ENCODE results near the gene SPOCK3. TPM values are rescaled to one million over a fixed set of nuclear protein-coding genes. Genes with fewer than 3 reads are reported as not detected.

SPOCK3 gene
- total and polyA plus RNA-seq, 2 of the 13 experiments (the other 11 are each of a cell fraction or from before 2014, with no cell fraction given) = not detected

DNA sequence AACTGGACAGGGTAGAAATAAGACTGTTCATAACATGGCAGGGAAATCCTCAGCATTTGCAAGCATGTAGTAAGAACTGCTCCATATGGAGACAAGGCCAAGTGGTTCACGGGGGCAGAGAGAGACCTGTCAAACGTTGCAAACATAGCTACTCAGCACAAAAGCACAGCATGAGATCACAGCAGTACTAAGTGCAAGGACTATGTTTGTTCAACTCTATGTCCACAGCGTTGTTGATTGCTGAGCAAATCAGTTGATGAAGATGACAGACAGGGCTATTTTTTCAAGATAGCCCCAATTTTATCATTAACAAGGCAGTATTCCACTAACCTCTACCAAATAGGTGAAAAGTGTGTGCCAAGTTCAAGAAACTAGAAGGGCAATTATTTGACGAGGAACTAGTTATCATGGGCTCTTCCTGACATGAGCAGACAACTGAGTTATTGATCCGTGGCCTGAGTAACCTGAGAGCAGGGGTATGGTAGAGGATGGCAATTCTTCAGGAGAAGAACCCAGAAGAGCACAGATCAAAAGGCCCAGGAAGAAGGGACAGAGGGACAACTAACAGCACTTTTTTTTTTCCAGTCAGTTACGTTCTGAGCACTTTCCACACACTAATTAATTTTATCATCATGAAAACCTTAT, 57.4 kb downstream of the SPOCK3 start (continued):
- no peak for TF ChIP-seq FOXK1 (CRISPR knock-in tag; IDR thresholded peaks at IDR 0.05; ENCODE audit: borderline replicate concordance, low read depth)
- no peak for TF ChIP-seq KMT2A (CRISPR knock-in tag; IDR thresholded peaks at IDR 0.05)
- no peak for TF ChIP-seq THAP7 (CRISPR knock-in tag; IDR thresholded peaks at IDR 0.05)
- no peak for TF ChIP-seq AKAP8 (CRISPR knock-in tag; IDR thresholded peaks at IDR 0.05)
- TF ChIP-seq GPBP1L1 (CRISPR knock-in tag; IDR thresholded peaks at IDR 0.05) = no peak
- no peak for TF ChIP-seq DRAP1 (CRISPR knock-in tag; IDR thresholded peaks at IDR 0.05)
- TF ChIP-seq ATF3 (CRISPR knock-in tag; IDR thresholded peaks at IDR 0.05) = no peak
- no peak for TF ChIP-seq ZNF431 (CRISPR knock-in tag; IDR thresholded peaks at IDR 0.05; ENCODE audit: borderline replicate concordance, low read depth)
- TF ChIP-seq SNAI1 (CRISPR knock-in tag; IDR thresholded peaks at IDR 0.05; ENCODE audit: borderline replicate concordance) = no peak
- no peak for TF ChIP-seq ZNF468 (CRISPR knock-in tag; IDR thresholded peaks at IDR 0.05)
- no peak for TF ChIP-seq ZNF30 (CRISPR knock-in tag; IDR thresholded peaks at IDR 0.05)
- peak; percentile 56; the same call in 1 of the 2 replicates for TF ChIP-seq FOXJ3 (CRISPR knock-in tag; IDR thresholded peaks at IDR 0.05; ENCODE audit: borderline replicate concordance)
- no peak for TF ChIP-seq SPEN (CRISPR knock-in tag; IDR thresholded peaks at IDR 0.05; ENCODE audit: low read depth)
- TF ChIP-seq NRL (CRISPR knock-in tag; IDR thresholded peaks at IDR 0.05; ENCODE audit: borderline replicate concordance) = no peak
- TF ChIP-seq ZNF777 (CRISPR knock-in tag; IDR thresholded peaks at IDR 0.05) = no peak
- TF ChIP-seq ZNF138 (CRISPR knock-in tag; IDR thresholded peaks at IDR 0.05; ENCODE audit: low read depth) = no peak
- no peak for TF ChIP-seq ETV6 (CRISPR knock-in tag; conservative IDR thresholded peaks at IDR 0.05)
- TF ChIP-seq SOX13 (IDR thresholded peaks at IDR 0.05) = peak; percentile 14; the same call in 1 of the 2 replicates
- peak in 1 of 2 experiments; percentile 47; a peak in 2 of 4 replicates for TF ChIP-seq SOX13 (CRISPR knock-in tag; conservative IDR thresholded peaks at IDR 0.05 in 1 of 2, IDR thresholded peaks at IDR 0.05 in 1 of 2)
- no peak for TF ChIP-seq ZNF3 (CRISPR knock-in tag; IDR thresholded peaks at IDR 0.05)
- TF ChIP-seq ZNF205 (CRISPR knock-in tag; IDR thresholded peaks at IDR 0.05) = no peak
- no peak for TF ChIP-seq POLR2AphosphoS5 (IDR thresholded peaks at IDR 0.05; ENCODE audit: low read depth, low read length)
- TF ChIP-seq, protein P1, sequence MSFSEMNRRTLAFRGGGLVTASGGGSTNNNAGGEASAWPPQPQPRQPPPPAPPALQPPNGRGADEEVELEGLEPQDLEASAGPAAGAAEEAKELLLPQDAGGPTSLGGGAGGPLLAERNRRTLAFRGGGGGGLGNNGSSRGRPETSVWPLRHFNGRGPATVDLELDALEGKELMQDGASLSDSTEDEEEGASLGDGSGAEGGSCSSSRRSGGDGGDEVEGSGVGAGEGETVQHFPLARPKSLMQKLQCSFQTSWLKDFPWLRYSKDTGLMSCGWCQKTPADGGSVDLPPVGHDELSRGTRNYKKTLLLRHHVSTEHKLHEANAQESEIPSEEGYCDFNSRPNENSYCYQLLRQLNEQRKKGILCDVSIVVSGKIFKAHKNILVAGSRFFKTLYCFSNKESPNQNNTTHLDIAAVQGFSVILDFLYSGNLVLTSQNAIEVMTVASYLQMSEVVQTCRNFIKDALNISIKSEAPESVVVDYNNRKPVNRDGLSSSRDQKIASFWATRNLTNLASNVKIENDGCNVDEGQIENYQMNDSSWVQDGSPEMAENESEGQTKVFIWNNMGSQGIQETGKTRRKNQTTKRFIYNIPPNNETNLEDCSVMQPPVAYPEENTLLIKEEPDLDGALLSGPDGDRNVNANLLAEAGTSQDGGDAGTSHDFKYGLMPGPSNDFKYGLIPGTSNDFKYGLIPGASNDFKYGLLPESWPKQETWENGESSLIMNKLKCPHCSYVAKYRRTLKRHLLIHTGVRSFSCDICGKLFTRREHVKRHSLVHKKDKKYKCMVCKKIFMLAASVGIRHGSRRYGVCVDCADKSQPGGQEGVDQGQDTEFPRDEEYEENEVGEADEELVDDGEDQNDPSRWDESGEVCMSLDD (CRISPR knock-in tag; IDR thresholded peaks at IDR 0.05; ENCODE audit: borderline replicate concordance) = no peak
- TF ChIP-seq ZFP36 (IDR thresholded peaks at IDR 0.05; ENCODE audit: borderline replicate concordance, low read depth, low read length, partially characterized antibody) = no peak
- no peak for TF ChIP-seq ZNF333 (CRISPR knock-in tag; IDR thresholded peaks at IDR 0.05; ENCODE audit: borderline replicate concordance)
